Rectal smooth muscle tissue (tissue), 1 donor: ENCODE results near the gene ZNF420.
"Not testable (repeated sequence)": the region's sequence is repeated elsewhere in the genome, so short reads cannot be mapped to it uniquely, and the experiment has no call there.

ENCODE experiments used
- H3K27ac ChIP-seq: one replicate; pipeline ENCODE4 v1.7.0; 2013; ENCODE audit warnings: low read depth, low read length, inconsistent platforms
- H3K27me3 ChIP-seq: one replicate; pipeline ENCODE4 v1.7.0; 2013; ENCODE audit warnings: low read length; ENCODE audit not compliant: control insufficient read depth, insufficient read depth
- H3K36me3 ChIP-seq: one replicate; pipeline ENCODE4 v1.7.0; 2013; ENCODE audit warnings: low read length; ENCODE audit not compliant: control insufficient read depth, insufficient read depth
- H3K4me1 ChIP-seq: one replicate; pipeline ENCODE4 v1.7.0; 2013; ENCODE audit warnings: low read length; ENCODE audit not compliant: control insufficient read depth, insufficient read depth
- H3K4me3 ChIP-seq: one replicate; pipeline ENCODE4 v1.7.0; 2013; ENCODE audit warnings: low read length
- H3K9ac ChIP-seq: one replicate; pipeline ENCODE4 v1.7.0; 2013; ENCODE audit warnings: low read length

Gene ZNF420

GRCh38 chr19:37087110-37087509 lies 8.9 kb downstream of the ZNF420 start:
- Histone ChIP-seq H3K27ac (no peak overlapping the region), H3K27me3 (no peaks in the 10 kb centered on the region), H3K4me1 (no peaks in the 10 kb centered on the region), H3K9ac (no peak overlapping the region), H3K4me3 (no peak overlapping the region), H3K36me3 (peaks cover 22% of the 10 kb centered on the region)

GRCh38 chr19:37095859-37096258 lies 17.6 kb downstream of the ZNF420 start:
- no peak overlapping the region for H3K9ac ChIP-seq
- H3K27me3 ChIP-seq = no peaks in the 10 kb centered on the region
- no peaks in the 10 kb centered on the region for H3K4me1 ChIP-seq
- no peak overlapping the region for H3K27ac ChIP-seq
- peaks cover 26% of the 10 kb centered on the region for H3K36me3 ChIP-seq
- H3K4me3 ChIP-seq = no peak overlapping the region

GRCh38 chr19:37098570-37098969 lies 20.3 kb downstream of the ZNF420 start:
- Histone ChIP-seq H3K36me3 (peaks cover 15% of the 10 kb centered on the region), H3K27me3 (no peaks in the 10 kb centered on the region)

GRCh38 chr19:37104135-37104534 lies 25.9 kb downstream of the ZNF420 start:
- H3K27ac ChIP-seq, H3K27me3 ChIP-seq, H3K4me1 ChIP-seq, H3K9ac ChIP-seq, H3K4me3 ChIP-seq: not testable (repeated sequence)
- peaks cover 23% of the 10 kb centered on the region for H3K36me3 ChIP-seq

More at GRCh38 chr19:37098570-37098969, 20.3 kb downstream of the ZNF420 start:
- H3K4me3 ChIP-seq = no peak overlapping the region
- H3K4me1 ChIP-seq = no peaks in the 10 kb centered on the region
- H3K9ac ChIP-seq = no peak overlapping the region
- no peak overlapping the region for H3K27ac ChIP-seq

- not testable (repeated sequence) for H3K27me3 ChIP-seq, H3K9ac ChIP-seq, H3K27ac ChIP-seq, H3K4me1 ChIP-seq, H3K4me3 ChIP-seq
- H3K36me3 ChIP-seq = peaks cover 44% of the 10 kb centered on the region
These were observed 33.5 kb downstream of the ZNF420 start for GRCh38 chr19:37111753-37112152.

GRCh38 chr19:37114001-37114400 lies 35.8 kb downstream of the ZNF420 start:
- Histone ChIP-seq H3K27ac (no peak overlapping the region), H3K4me3 (no peak overlapping the region), H3K27me3 (no peaks in the 10 kb centered on the region), H3K4me1 (no peaks in the 10 kb centered on the region), H3K36me3 (peaks cover 37% of the 10 kb centered on the region), H3K9ac (no peak overlapping the region)

- H3K36me3 ChIP-seq, H3K4me1 ChIP-seq, H3K9ac ChIP-seq, H3K27me3 ChIP-seq, H3K27ac ChIP-seq, H3K4me3 ChIP-seq: not testable (repeated sequence)
These were observed 43.9 kb downstream of the ZNF420 start for GRCh38 chr19:37122093-37122492.

- Histone ChIP-seq H3K4me1 (no peaks in the 10 kb centered on the region), H3K27me3 (no peaks in the 10 kb centered on the region), H3K4me3 (peak overlapping the region; percentile 19)
These were observed 50.0 kb downstream of the ZNF420 start for GRCh38 chr19:37127999-37128820.

GRCh38 chr19:37128821-37129177 lies 50.6 kb downstream of the ZNF420 start:
- Histone ChIP-seq H3K27me3 (no peaks in the 10 kb centered on the region), H3K4me3 (peak overlapping the region; percentile 19), H3K36me3 (peaks cover 17% of the 10 kb centered on the region), H3K27ac (no peak overlapping the region), H3K4me1 (no peaks in the 10 kb centered on the region), H3K9ac (no peak overlapping the region)

More at GRCh38 chr19:37127999-37128820, 50.0 kb downstream of the ZNF420 start:
- Histone ChIP-seq H3K36me3 (peaks cover 17% of the 10 kb centered on the region), H3K27ac (no peak overlapping the region), H3K9ac (no peak overlapping the region)

- Histone ChIP-seq H3K36me3 (no peaks in the 10 kb centered on the region), H3K27me3 (no peaks in the 10 kb centered on the region), H3K27ac (no peak overlapping the region), H3K4me1 (no peaks in the 10 kb centered on the region), H3K9ac (no peak overlapping the region), H3K4me3 (no peak overlapping the region)
These were observed 57.9 kb downstream of the ZNF420 start for GRCh38 chr19:37136111-37136510.

- Histone ChIP-seq H3K36me3 (peaks cover 8% of the 10 kb centered on the region), H3K4me1 (no peaks in the 10 kb centered on the region), H3K27ac (no peak overlapping the region), H3K27me3 (no peaks in the 10 kb centered on the region), H3K9ac (no peak overlapping the region), H3K4me3 (no peak overlapping the region)
These were observed 70.0 kb downstream of the ZNF420 start for GRCh38 chr19:37148214-37148613.

GRCh38 chr19:37160153-37160552 lies 81.9 kb downstream of the ZNF420 start:
- H3K36me3 ChIP-seq = peaks cover 22% of the 10 kb centered on the region
- no peaks in the 10 kb centered on the region for H3K4me1 ChIP-seq
- no peaks in the 10 kb centered on the region for H3K27me3 ChIP-seq
- no peak overlapping the region for H3K4me3 ChIP-seq
- H3K9ac ChIP-seq = no peak overlapping the region
- no peak overlapping the region for H3K27ac ChIP-seq

GRCh38 chr19:37165635-37166034 lies 87.4 kb downstream of the ZNF420 start:
- peaks cover 24% of the 10 kb centered on the region for H3K36me3 ChIP-seq
- H3K4me3 ChIP-seq = no peak overlapping the region
- no peaks in the 10 kb centered on the region for H3K27me3 ChIP-seq
- no peak overlapping the region for H3K27ac ChIP-seq
- no peaks in the 10 kb centered on the region for H3K4me1 ChIP-seq
- H3K9ac ChIP-seq = no peak overlapping the region
